Chondrocyte (in vitro differentiated cells): ENCODE results near the gene PLEKHG3. TPM values are rescaled to one million over a fixed set of nuclear protein-coding genes. Genes with fewer than 3 reads are reported as not detected.
A peak's percentile ranks its signal among the peaks of the same experiment; 100 is the strongest.

Experiments used
- DNase-seq: peaks from one replicate; pipeline ENCODE4 v3.0.0; 2021; ENCODE audit warnings: mixed read lengths, low spot score
- H3K27ac Mint-ChIP-seq: one replicate; pipeline ENCODE4 v1.8.0; 2021; ENCODE audit warnings: mild to moderate bottlenecking, moderate library complexity, mixed read lengths; ENCODE audit not compliant: unreplicated experiment
- H3K27me3 Mint-ChIP-seq: 2 replicates; pipeline ENCODE4 v1.8.0; 2021; ENCODE audit warnings: low read depth, mixed read lengths
- H3K36me3 Mint-ChIP-seq: 2 replicates; pipeline ENCODE4 v1.8.0; 2021; ENCODE audit warnings: low read depth, mixed read lengths
- H3K4me1 Mint-ChIP-seq: 2 replicates; pipeline ENCODE4 v1.8.0; 2021; ENCODE audit warnings: low read depth, mild to moderate bottlenecking, mixed read lengths
- H3K4me3 Mint-ChIP-seq: one replicate; pipeline ENCODE4 v1.8.0; 2021; ENCODE audit warnings: mild to moderate bottlenecking, moderate library complexity, mixed read lengths; ENCODE audit not compliant: unreplicated experiment
- H3K9me3 Mint-ChIP-seq: 2 replicates; pipeline ENCODE4 v1.8.0; 2021; ENCODE audit warnings: low read depth, mixed read lengths
- total RNA-seq: library from RNA; stranded (reverse); gene quantifications from 3 replicates; pipeline ENCODE4 v1.2.1, GENCODE V29; 2021
- TF ChIP-seq, protein P1 (sequence below): fragments of 200-600 bp; sonication (generic); IDR thresholded peaks from 2 replicates; pipeline ENCODE4 v1.5.0; 2021; ENCODE audit warnings: antibody characterized with exemption, mild to moderate bottlenecking, moderate library complexity

Gene PLEKHG3
- total RNA-seq, 1 donor from 2014 or later: 131 TPM

DNA sequence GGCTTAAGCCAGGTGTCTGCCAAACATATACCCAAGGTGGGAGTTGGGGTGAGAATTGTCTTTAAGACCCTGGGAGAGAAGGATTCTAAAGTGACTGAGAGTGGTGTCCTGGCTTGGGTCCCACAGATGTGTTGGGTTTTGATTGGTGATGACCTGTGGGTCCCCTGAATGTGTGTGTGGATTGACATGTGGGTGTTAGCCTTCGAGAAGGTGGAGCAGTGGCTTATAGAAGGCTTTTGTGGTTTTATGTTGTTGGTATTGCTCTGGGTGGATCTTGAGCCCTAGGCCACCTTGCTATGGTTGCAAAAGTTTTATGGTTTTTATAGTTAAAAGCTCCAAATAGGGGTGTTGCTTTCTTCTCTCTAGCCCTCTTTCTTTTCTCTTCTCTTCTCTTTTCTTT, 29.7 kb downstream of the PLEKHG3 start:
- TF ChIP-seq, protein P1, sequence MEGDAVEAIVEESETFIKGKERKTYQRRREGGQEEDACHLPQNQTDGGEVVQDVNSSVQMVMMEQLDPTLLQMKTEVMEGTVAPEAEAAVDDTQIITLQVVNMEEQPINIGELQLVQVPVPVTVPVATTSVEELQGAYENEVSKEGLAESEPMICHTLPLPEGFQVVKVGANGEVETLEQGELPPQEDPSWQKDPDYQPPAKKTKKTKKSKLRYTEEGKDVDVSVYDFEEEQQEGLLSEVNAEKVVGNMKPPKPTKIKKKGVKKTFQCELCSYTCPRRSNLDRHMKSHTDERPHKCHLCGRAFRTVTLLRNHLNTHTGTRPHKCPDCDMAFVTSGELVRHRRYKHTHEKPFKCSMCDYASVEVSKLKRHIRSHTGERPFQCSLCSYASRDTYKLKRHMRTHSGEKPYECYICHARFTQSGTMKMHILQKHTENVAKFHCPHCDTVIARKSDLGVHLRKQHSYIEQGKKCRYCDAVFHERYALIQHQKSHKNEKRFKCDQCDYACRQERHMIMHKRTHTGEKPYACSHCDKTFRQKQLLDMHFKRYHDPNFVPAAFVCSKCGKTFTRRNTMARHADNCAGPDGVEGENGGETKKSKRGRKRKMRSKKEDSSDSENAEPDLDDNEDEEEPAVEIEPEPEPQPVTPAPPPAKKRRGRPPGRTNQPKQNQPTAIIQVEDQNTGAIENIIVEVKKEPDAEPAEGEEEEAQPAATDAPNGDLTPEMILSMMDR: no peak
- H3K27ac Mint-ChIP-seq: peak overlapping the region; percentile 55
- no peak overlapping the region for H3K4me3 Mint-ChIP-seq
- H3K4me1 Mint-ChIP-seq: peaks cover 15% of the 10 kb centered on the region
- no peaks in the 10 kb centered on the region for H3K27me3 Mint-ChIP-seq
- no peak for DNase-seq
- no peaks in the 10 kb centered on the region for H3K9me3 Mint-ChIP-seq
- peaks cover 39% of the 10 kb centered on the region for H3K36me3 Mint-ChIP-seq

- DNase-seq: no peak
- H3K27ac Mint-ChIP-seq: peak overlapping the region; percentile 41
- no peaks in the 10 kb centered on the region for H3K9me3 Mint-ChIP-seq
- H3K36me3 Mint-ChIP-seq: peaks cover 39% of the 10 kb centered on the region
- TF ChIP-seq, protein P1: no peak
- no peaks in the 10 kb centered on the region for H3K27me3 Mint-ChIP-seq
- no peak overlapping the region for H3K4me3 Mint-ChIP-seq
- H3K4me1 Mint-ChIP-seq: peaks cover 15% of the 10 kb centered on the region
These were observed 30.8 kb downstream of the PLEKHG3 start for GRCh38 chr14:64734990-64735389.

DNA sequence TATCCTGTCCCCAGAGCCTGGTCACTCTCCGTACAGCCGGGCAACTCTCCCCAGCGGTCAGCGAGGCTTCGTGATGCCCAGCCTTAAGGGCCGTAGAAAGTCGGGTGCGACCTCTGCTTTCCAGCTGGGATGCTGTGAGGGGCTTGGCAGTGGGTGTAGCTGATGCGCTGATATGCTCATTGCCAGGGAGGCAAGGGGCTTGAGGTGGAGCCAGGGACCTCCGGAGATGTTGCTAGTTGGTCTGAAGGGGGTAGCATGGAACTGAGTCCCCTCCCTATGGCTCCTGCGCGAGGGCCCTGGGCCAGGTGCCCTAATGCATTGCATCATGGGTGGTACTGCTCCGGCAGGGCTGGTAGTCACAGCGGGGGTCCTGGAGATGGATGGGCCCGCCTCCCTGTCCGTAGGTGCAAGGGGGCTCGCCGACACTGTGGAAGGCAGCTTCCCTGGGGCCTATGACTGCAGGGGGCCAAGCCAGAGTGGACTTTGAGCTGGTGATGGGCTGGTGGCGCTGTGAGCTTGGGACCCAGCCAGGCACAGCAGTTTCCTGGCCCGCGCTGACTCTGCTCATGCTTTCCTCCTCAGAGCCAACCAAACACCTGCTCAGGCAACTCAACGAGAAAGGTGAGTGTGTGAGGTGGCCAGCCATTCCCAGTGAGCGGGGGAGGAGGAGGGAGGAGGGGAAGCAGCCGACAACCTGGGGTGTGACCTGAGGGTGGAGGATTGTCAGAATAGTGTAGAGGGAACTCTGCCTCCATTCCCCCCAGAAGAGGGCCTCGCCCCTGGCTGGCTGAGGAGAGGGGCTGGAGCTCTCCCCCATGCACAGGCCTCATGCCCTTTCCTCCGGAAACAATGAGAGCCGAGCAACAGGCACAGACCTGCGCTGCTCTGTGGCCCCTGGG, 32.3 kb downstream of the PLEKHG3 start:
- H3K4me1 Mint-ChIP-seq: peaks cover 15% of the 10 kb centered on the region
- no peak overlapping the region for H3K27ac Mint-ChIP-seq
- TF ChIP-seq, protein P1: no peak
- peaks cover 44% of the 10 kb centered on the region for H3K36me3 Mint-ChIP-seq
- peak; percentile 88 for DNase-seq
- H3K4me3 Mint-ChIP-seq: no peak overlapping the region
- H3K27me3 Mint-ChIP-seq: no peaks in the 10 kb centered on the region
- no peaks in the 10 kb centered on the region for H3K9me3 Mint-ChIP-seq

DNA sequence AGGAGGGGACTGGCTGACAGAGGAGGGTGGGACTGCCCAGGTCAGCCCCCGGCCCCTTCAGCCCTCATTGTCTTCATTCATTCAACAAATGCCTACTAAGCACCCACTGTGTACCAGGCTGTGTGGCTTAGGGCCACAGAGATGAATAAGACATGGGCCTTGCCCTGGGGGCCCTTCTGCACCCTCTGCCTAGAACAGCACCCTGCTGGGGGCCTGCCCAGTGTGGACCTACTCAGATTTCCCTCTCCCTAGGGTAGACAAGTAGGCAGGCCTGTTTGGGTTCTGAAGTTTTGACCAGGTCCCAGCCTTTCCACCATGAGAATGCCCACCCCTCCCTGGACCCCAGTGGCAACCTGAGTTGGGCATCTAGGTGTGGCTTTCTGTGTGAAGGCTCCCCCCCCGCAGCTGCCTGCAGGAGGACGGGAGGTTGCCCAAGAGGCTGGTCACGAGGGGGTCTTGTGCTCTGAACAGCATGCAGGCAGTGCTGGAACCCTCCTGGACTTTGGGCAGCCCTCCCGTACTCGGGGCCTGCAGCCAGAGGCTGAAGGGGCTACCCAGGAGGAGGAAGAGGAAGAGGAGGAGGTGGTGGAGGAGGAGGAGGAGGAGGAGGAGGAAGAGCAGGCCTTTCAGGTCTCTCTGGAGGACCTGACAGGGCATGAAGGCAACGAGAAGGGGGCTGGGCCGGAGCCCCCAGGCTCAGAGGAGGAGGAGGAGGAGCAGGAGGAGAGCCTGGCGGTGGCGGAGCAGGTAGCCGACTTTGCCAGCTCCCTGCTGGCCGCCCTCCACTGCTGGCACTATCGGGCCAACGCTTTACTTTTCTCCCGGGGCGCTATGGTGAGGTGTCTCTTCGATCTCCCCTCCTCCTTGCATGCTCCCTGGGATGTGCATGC, 33.4 kb downstream of the PLEKHG3 start:
- H3K4me3 Mint-ChIP-seq: no peak overlapping the region
- H3K4me1 Mint-ChIP-seq: peaks cover 15% of the 10 kb centered on the region
- H3K27ac Mint-ChIP-seq: no peak overlapping the region
- no peak for DNase-seq
- TF ChIP-seq, protein P1: no peak
- H3K27me3 Mint-ChIP-seq: no peaks in the 10 kb centered on the region
- H3K36me3 Mint-ChIP-seq: peaks cover 47% of the 10 kb centered on the region
- H3K9me3 Mint-ChIP-seq: no peaks in the 10 kb centered on the region

DNA sequence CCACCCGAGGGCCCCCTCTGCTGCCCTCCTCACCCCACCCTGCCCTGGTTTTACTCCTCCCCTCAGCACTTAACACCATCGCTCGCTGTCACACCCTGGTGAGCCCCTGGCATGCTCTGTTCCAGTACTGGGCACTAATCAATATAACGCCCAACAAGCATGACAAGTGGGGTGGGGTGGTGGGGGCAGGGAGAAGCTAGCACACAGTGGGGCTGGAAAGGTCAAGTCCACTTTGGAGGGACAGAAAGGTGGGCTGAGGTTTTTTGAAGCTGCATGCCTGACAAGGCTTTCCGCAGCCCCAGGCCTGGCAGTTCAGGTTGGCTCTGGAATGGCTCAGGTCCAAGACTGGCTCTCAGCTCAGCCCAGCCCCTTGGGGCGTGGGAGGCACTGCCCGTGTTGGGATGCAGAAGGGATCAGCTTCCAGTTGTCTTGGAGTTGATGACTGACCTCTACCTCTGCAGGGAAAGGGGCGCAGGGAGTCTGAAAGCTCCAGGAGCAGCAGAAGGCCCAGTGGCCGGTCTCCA, 34.1 kb downstream of the PLEKHG3 start:
- Mint-ChIP-seq H3K4me3 (no peak overlapping the region), H3K9me3 (no peaks in the 10 kb centered on the region), H3K27me3 (no peaks in the 10 kb centered on the region), H3K36me3 (peaks cover 45% of the 10 kb centered on the region), H3K27ac (no peak overlapping the region), H3K4me1 (peaks cover 15% of the 10 kb centered on the region)
- no peak for DNase-seq
- TF ChIP-seq, protein P1: no peak
